Gastrocnemius medialis (tissue), 4 donors: ENCODE data around the gene NRXN2. TPM values are rescaled to one million over a fixed set of nuclear protein-coding genes. Genes with fewer than 3 reads are reported as not detected.

Experiments
- ATAC-seq, 2 donors: fragments of 150-250 bp; one replicate each; pipeline ENCODE4 v1.9.1; 2016
- DNase-seq, 2 donors: peaks; one replicate each; pipeline ENCODE4 v3.0.0-alpha.2; 2019
- H3K27ac ChIP-seq, 4 donors: fragments of 200-600 bp; sonication (generic); 1 replicate in 1 of 4; 2 replicates in 3 of 4; pipeline ENCODE4 v1.5.1; 2016 to 2018; ENCODE audit warnings: mild to moderate bottlenecking in 2 of 4, moderate library complexity in 1 of 4
- H3K27me3 ChIP-seq, 3 donors: fragments of 200-600 bp; sonication (generic) in 2 of 3; 1 replicate in 1 of 3; 2 replicates in 2 of 3; pipeline versions ENCODE4 v1.5.1 to v1.6.0; 2016 to 2019; ENCODE audit warnings: mild to moderate bottlenecking in 1 of 3, moderate library complexity in 1 of 3
- H3K36me3 ChIP-seq, 2 donors: fragments of 200-600 bp; sonication (generic) in 1 of 2; one replicate each; pipeline ENCODE4 v1.5.1; 2017 to 2018
- H3K4me1 ChIP-seq, 2 donors: fragments of 200-600 bp; sonication (generic) in 1 of 2; one replicate each; pipeline ENCODE4 v1.5.1; 2016 to 2017; ENCODE audit warnings: mild to moderate bottlenecking in 2 of 2
- H3K4me3 ChIP-seq, 4 donors: fragments of 200-600 bp; sonication (generic) in 3 of 4; 1 replicate in 1 of 4; 2 replicates in 3 of 4; pipeline ENCODE4 v1.5.1; 2016 to 2019; ENCODE audit warnings: mild to moderate bottlenecking in 2 of 4
- H3K9me3 ChIP-seq, 3 donors: fragments of 200-600 bp; sonication (generic) in 2 of 3; 1 replicate in 1 of 3; 2 replicates in 2 of 3; pipeline ENCODE4 v1.5.1; 2016 to 2019
- CTCF ChIP-seq, 5 experiments: fragments of 450-650 bp in 3 of 5; fragments of 200-600 bp in 2 of 5; sonication (generic) in 2 of 5; IDR thresholded peaks in 4 of 5; conservative IDR thresholded peaks in 1 of 5; 1 replicate in 4 of 5; 2 replicates in 1 of 5; pipeline ENCODE4 v1.5.1; 2016 to 2019; ENCODE audit warnings: antibody characterized with exemption in 5 of 5, mild to moderate bottlenecking in 3 of 5, moderate library complexity in 3 of 5
- POLR2A ChIP-seq, 2 donors: fragments of 450-650 bp; IDR thresholded peaks; one replicate each; pipeline ENCODE4 v1.6.1; 2017; ENCODE audit warnings: antibody characterized with exemption in 2 of 2, mild to moderate bottlenecking in 2 of 2, moderate library complexity in 2 of 2
- in situ Hi-C, 4 donors: fragments of 200-750 bp; cut with MboI; loops; one replicate each; pipeline versions ENCODE4 v1.15.0 to v1.8.0; 2017; ENCODE audit warnings: low sequenced_read_pairs in 4 of 4
- intact Hi-C: fragments of 100-400 bp; cut with DNase I; formaldehyde crosslinking; loops from one replicate; pipeline ENCODE4 v1.15.1; 2023; ENCODE audit warnings: low total_unique reads
- total RNA-seq, 4 donors: library from RNA; depleted of rRNA; stranded (reverse); fragments of >200 nt; gene quantifications; one replicate each; pipeline versions ENCODE4 v1.1.0 to v1.2.3, GENCODE V29; 2016

The NRXN2 gene
- total RNA-seq, 4 donors from 2014 or later = 0.15 to 6.2 (median 1.8) TPM

- H3K4me1 ChIP-seq = no peaks in the 10 kb centered on the region
- intact Hi-C loops = no loop called here
- no peak overlapping the region for H3K4me3 ChIP-seq
- H3K27ac ChIP-seq = no peak overlapping the region
- no peaks in the 10 kb centered on the region for H3K27me3 ChIP-seq
- DNase-seq (no peak), ATAC-seq (no peak)
- H3K9me3 ChIP-seq = no peaks in the 10 kb centered on the region
- H3K36me3 ChIP-seq = no peaks in the 10 kb centered on the region
- no peak for TF ChIP-seq CTCF (IDR thresholded peaks at IDR 0.05 in 4 of 5, conservative IDR thresholded peaks at IDR 0.05 in 1 of 5)
- in situ Hi-C loops = no loop called here
Measured at GRCh38 chr11:64735725-64736259, 12.8 kb upstream of the NRXN2 start.

- H3K27ac ChIP-seq = no peak overlapping the region
Measured at GRCh38 chr11:64734811-64735724, 12.1 kb upstream of the NRXN2 start.

GRCh38 chr11:64731601-64732000 is 8.6 kb upstream of the NRXN2 start:
- no peaks in the 10 kb centered on the region for H3K27me3 ChIP-seq
- no peak overlapping the region for H3K27ac ChIP-seq
- no peak for TF ChIP-seq POLR2A (IDR thresholded peaks at IDR 0.05)
- TF ChIP-seq CTCF (IDR thresholded peaks at IDR 0.05 in 4 of 5, conservative IDR thresholded peaks at IDR 0.05 in 1 of 5) = no peak
- H3K4me3 ChIP-seq = no peak overlapping the region
- in situ Hi-C loops = no loop called here
- no peaks in the 10 kb centered on the region for H3K4me1 ChIP-seq
- DNase-seq (no peak), ATAC-seq (no peak)
- H3K36me3 ChIP-seq = no peaks in the 10 kb centered on the region
- intact Hi-C loops = no loop called here
- H3K9me3 ChIP-seq = no peaks in the 10 kb centered on the region

More at GRCh38 chr11:64734811-64735724, 12.1 kb upstream of the NRXN2 start:
- DNase-seq (no peak), ATAC-seq (no peak)
- Histone ChIP-seq H3K27me3 (no peaks in the 10 kb centered on the region), H3K4me1 (no peaks in the 10 kb centered on the region), H3K36me3 (no peaks in the 10 kb centered on the region), H3K9me3 (no peaks in the 10 kb centered on the region), H3K4me3 (no peak overlapping the region)
- TF ChIP-seq POLR2A (IDR thresholded peaks at IDR 0.05) (no peak), CTCF (IDR thresholded peaks at IDR 0.05 in 4 of 5, conservative IDR thresholded peaks at IDR 0.05 in 1 of 5) (no peak)
- in situ Hi-C loops = no loop called here
- intact Hi-C loops = no loop called here

DNA sequence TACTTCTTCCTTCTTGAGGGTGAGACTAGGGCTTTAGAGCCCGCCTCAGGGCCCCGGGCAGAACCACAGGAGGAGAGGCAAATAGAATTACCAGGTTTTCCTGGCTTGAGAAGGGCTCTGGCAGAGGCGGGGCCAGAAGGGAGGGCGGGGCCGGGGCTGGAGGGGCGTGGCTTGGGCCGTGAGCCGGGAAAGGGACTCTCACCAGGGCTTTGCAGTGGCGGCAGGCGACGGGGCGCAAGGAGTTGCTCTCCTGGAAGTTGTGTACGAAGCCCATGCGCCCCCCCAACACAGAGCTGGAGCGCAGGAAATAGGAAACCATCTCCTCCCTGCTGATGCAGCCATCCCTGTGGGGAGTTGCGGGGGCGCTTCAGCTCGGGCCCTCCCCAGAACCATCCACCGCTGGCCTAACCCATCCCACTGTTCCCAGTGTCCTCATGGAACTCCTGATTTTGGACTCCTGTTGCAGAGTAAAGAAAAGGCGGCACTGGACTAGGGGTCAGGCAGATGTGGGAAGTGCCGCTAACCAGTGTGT is 6.9 kb upstream of the NRXN2 start:
- TF ChIP-seq CTCF (IDR thresholded peaks at IDR 0.05 in 4 of 5, conservative IDR thresholded peaks at IDR 0.05 in 1 of 5) (no peak), POLR2A (IDR thresholded peaks at IDR 0.05) (no peak)
- in situ Hi-C loops = no loop called here
- no peak for DNase-seq
- H3K9me3 ChIP-seq = no peaks in the 10 kb centered on the region
- no peaks in the 10 kb centered on the region for H3K4me1 ChIP-seq
- no peak overlapping the region for H3K4me3 ChIP-seq
- H3K27ac ChIP-seq = no peak overlapping the region
- no peak for ATAC-seq
- intact Hi-C loops = no loop called here
- no peaks in the 10 kb centered on the region for H3K27me3 ChIP-seq
- H3K36me3 ChIP-seq = no peaks in the 10 kb centered on the region
